Lung (tissue), 12 donors: Measurements from ENCODE around the gene TTLL3. TPM values are rescaled to one million over a fixed set of nuclear protein-coding genes. Genes with fewer than 3 reads are reported as not detected.
A peak's percentile ranks its signal among the peaks of the same experiment; 100 is the strongest.
"Not testable (repeated sequence)": the region's sequence is repeated elsewhere in the genome, so short reads cannot be mapped to it uniquely, and the experiment has no call there.

ENCODE experiments used
- ATAC-seq: fragments of 200-7000 bp; cut with Tn5 transposase; one replicate; pipeline ENCODE4 v1.9.1; 2020; ENCODE audit warnings: moderate number of reproducible peaks; ENCODE audit not compliant: insufficient read depth, low FRiP score
- DNase-seq, 3 donors: peaks; one replicate each; pipeline ENCODE4 v3.0.0-alpha.2; 2013 to 2017
- H3K27ac ChIP-seq, 2 donors: one replicate each; pipeline ENCODE4 v1.5.1; 2013; ENCODE audit warnings: mild to moderate bottlenecking in 2 of 2, moderate library complexity in 2 of 2, control low read depth in 1 of 2, inconsistent platforms in 1 of 2, low read depth in 1 of 2, low read length in 1 of 2
- H3K27me3 ChIP-seq, 3 donors: one replicate each; pipeline ENCODE4 v1.5.1; 2013; ENCODE audit warnings: low read length in 2 of 3; ENCODE audit not compliant: control insufficient read depth in 3 of 3, insufficient read depth in 3 of 3
- H3K36me3 ChIP-seq, 4 donors: one replicate each; pipeline ENCODE4 v1.5.1; 2013; ENCODE audit warnings: low read length in 4 of 4, mild to moderate bottlenecking in 1 of 4, moderate library complexity in 1 of 4; ENCODE audit not compliant: control insufficient read depth in 4 of 4, insufficient read depth in 4 of 4
- H3K4me1 ChIP-seq, 5 donors: one replicate each; pipeline ENCODE4 v1.5.1; 2013; ENCODE audit warnings: low read length in 5 of 5, mild to moderate bottlenecking in 2 of 5, moderate library complexity in 1 of 5; ENCODE audit not compliant: control insufficient read depth in 5 of 5, insufficient read depth in 5 of 5
- H3K4me3 ChIP-seq: one replicate; pipeline ENCODE4 v1.5.1; 2013; ENCODE audit warnings: mild to moderate bottlenecking, control low read depth, moderate library complexity
- H3K9ac ChIP-seq, 2 donors: one replicate each; pipeline ENCODE4 v1.5.1; 2013; ENCODE audit warnings: low read length in 2 of 2, control low read depth in 1 of 2; ENCODE audit not compliant: insufficient read depth in 1 of 2
- H3K9me3 ChIP-seq, 4 donors: one replicate each; pipeline ENCODE4 v1.5.1; 2013; ENCODE audit warnings: low read length in 3 of 4, mild to moderate bottlenecking in 1 of 4, moderate library complexity in 1 of 4; ENCODE audit not compliant: control insufficient read depth in 4 of 4, insufficient read depth in 3 of 4
- WGBS, 2 donors: extraction: QIAGEN DNeasy Blood & Tissue Kit; methylation state at CpG; one replicate each; pipeline ENCODE4 v1.1.7; 2013; 5-methylcytosine and 5-hydroxymethylcytosine counted together
- polyA plus RNA-seq, 2 donors: library from polyadenylated mRNA; stranded (reverse); fragments of 200-250 nt; gene quantifications; one replicate each; pipeline ENCODE4 v1.2.1, GENCODE V29; 2013
- total RNA-seq, 2 donors: library from RNA; depleted of rRNA in 1 of 2; stranded (reverse); fragments of >200 nt in 1 of 2; gene quantifications; one replicate each; pipeline ENCODE4 v1.2.1, GENCODE V29; 2014 to 2021
- TF ChIP-seq, protein P1 (sequence below): IDR thresholded peaks from 2 replicates; pipeline ENCODE4 v1.5.1; 2012; ENCODE audit warnings: mild to moderate bottlenecking; ENCODE audit errors: control extremely low read depth, extremely low read depth
- donor health status: control.
- donor health status: control.
- donor health status: Bipolar disorder and iron deficiency.
- donor health status: healthy.
- donor health status: DM: yes; HTN: yes; CAD: no.

TTLL3 gene
- total and polyA plus RNA-seq, 4 donors, result 28.4 to 82.3 (median 37.5) TPM

- WGBS, 2 donors, result 0% methylated on average over 42 of the region's 42 CpGs
- peaks cover 7 to 22% (median 15%) of the 10 kb centered on the region in 4 donors for H3K36me3 ChIP-seq
- peak within 1 kb of the TSS; percentile 91 for H3K4me3 ChIP-seq
- H3K9ac ChIP-seq, result peak within 1 kb of the TSS in 1 of 2 donors; percentile 55
- peak; percentile 98 for ATAC-seq
- no peaks in the 10 kb centered on the region for H3K9me3 ChIP-seq
- peak; percentile 97 to 98 (median 97) for DNase-seq
- H3K27ac ChIP-seq, result peak within 1 kb of the TSS; percentile 62 to 90
- no peaks in the 10 kb centered on the region for H3K27me3 ChIP-seq
- TF ChIP-seq, protein P1, sequence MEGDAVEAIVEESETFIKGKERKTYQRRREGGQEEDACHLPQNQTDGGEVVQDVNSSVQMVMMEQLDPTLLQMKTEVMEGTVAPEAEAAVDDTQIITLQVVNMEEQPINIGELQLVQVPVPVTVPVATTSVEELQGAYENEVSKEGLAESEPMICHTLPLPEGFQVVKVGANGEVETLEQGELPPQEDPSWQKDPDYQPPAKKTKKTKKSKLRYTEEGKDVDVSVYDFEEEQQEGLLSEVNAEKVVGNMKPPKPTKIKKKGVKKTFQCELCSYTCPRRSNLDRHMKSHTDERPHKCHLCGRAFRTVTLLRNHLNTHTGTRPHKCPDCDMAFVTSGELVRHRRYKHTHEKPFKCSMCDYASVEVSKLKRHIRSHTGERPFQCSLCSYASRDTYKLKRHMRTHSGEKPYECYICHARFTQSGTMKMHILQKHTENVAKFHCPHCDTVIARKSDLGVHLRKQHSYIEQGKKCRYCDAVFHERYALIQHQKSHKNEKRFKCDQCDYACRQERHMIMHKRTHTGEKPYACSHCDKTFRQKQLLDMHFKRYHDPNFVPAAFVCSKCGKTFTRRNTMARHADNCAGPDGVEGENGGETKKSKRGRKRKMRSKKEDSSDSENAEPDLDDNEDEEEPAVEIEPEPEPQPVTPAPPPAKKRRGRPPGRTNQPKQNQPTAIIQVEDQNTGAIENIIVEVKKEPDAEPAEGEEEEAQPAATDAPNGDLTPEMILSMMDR, result no peak
- H3K4me1 ChIP-seq, result peaks cover 0 to 13% (median 2%) of the 10 kb centered on the region in 5 donors
These were observed 33.8 kb downstream of the TTLL3 start, which contains the start of gene RPUSD3 for GRCh38 chr3:9843715-9844438. TSS of gene RPUSD3 (minus strand) at chr3:9844008. CDS start at chr3:9843990, 18 bp downstream.

DNA sequence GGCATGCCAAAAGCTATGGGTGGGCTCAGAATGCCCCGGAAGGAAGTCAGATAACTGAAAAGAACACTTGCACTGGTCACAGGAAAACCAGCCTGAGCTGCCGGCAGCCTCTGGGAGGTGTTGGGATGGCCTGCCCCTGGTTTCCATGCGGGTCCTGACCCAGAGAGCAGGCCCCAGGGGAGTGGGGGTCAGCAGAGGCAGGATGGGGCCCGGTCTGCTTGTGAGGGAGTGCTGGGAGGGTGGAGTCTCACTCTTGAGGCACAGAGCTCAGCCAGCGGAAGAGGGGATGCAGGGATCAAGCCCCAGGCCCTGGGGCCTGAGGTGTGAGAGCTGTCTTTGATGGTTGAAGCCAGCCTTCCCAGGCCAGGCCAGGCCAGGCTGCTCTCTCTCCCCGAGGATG lies 36.2 kb downstream of the TTLL3 start:
- peaks cover 0 to 13% (median 2%) of the 10 kb centered on the region in 5 donors for H3K4me1 ChIP-seq
- H3K9ac ChIP-seq, result no peak overlapping the region
- H3K4me3 ChIP-seq, result no peak overlapping the region
- H3K27ac ChIP-seq, result no peak overlapping the region
- H3K27me3 ChIP-seq, result no peaks in the 10 kb centered on the region
- peaks cover 2 to 7% (median 6%) of the 10 kb centered on the region in 4 donors for H3K36me3 ChIP-seq
- TF ChIP-seq, protein P1, result no peak
- H3K9me3 ChIP-seq, result no peaks in the 10 kb centered on the region
- no peak for ATAC-seq
- 69 to 70% methylated on average over 6 of the region's 6 CpGs for WGBS, 2 donors
- DNase-seq, result no peak

DNA sequence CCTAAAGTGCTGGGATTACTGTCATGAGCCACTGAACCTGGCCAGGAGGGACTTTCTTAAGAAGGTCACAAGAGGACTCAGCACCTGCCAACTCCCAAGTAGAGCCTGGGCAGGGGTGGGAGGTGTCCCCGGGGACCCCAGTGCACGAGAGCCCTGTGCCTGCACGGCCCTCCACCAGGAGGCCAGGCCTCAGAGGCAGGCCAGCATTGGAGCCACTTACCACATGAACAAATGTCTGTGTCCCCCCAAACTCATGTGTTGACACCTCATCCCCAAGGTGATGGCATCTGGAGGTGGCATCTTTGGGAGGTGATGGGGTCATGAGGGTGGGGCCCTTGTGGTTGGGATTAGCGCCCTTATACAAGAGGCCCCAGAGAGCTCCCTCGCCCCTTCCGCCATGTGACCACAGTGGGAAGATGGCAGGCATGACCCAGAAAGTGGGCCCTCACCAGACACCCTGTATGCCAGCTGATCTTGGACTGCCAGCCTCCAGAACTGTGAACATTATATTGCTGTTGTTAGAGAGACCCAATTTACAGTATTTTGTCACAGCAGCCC lies 36.9 kb downstream of the TTLL3 start:
- Histone ChIP-seq H3K27me3 (no peaks in the 10 kb centered on the region), H3K27ac (no peak overlapping the region), H3K4me1 (peaks cover 0 to 13% (median 2%) of the 10 kb centered on the region in 5 donors), H3K36me3 (no peaks in the 10 kb centered on the region), H3K9ac (no peak overlapping the region), H3K9me3 (no peaks in the 10 kb centered on the region), H3K4me3 (no peak overlapping the region)
- 93 to 98% methylated on average over 6 of the region's 6 CpGs for WGBS, 2 donors
- TF ChIP-seq, protein P1, result no peak
- DNase-seq (no peak), ATAC-seq (no peak)

GRCh38 chr3:9847870-9848269 lies 37.8 kb downstream of the TTLL3 start:
- not testable (repeated sequence) for H3K4me3 ChIP-seq, ATAC-seq, H3K27ac ChIP-seq, H3K27me3 ChIP-seq, H3K9ac ChIP-seq, DNase-seq, H3K36me3 ChIP-seq, H3K4me1 ChIP-seq, H3K9me3 ChIP-seq
- 57 to 60% methylated on average over 9 of the region's 9 CpGs for WGBS, 2 donors
